ENCODE measurements around the gene KIF5A. TPM values are rescaled to one million over a fixed set of nuclear protein-coding genes. Genes with fewer than 3 reads are reported as not detected.

The KIF5A gene
- total RNA-seq, 1 donor from 2014 or later = 0.46 TPM

- Mint-ChIP-seq H3K36me3 (ENCODE audit: low read depth, unreplicated experiment) (peaks cover 21% of the 10 kb centered on the region), H3K4me1 (ENCODE audit: unreplicated experiment) (peaks cover 38% of the 10 kb centered on the region), H3K4me3 (ENCODE audit: unreplicated experiment) (peak overlapping the region; percentile 81), H3K27me3 (ENCODE audit: unreplicated experiment) (peaks cover 62% of the 10 kb centered on the region), H3K27ac (ENCODE audit: unreplicated experiment) (no peak overlapping the region), H3K9me3 (ENCODE audit: unreplicated experiment) (no peaks in the 10 kb centered on the region)
- TF ChIP-seq CTCF (IDR thresholded peaks at IDR 0.05; ENCODE audit: unreplicated experiment) = no peak
- no peak for DNase-seq (ENCODE audit: low spot score)
These were observed 72.7 kb downstream of the KIF5A start for GRCh38 chr12:57622293-57623245.

GRCh38 chr12:57623385-57623784 is 73.5 kb downstream of the KIF5A start:
- Mint-ChIP-seq H3K4me3 (ENCODE audit: unreplicated experiment) (no peak overlapping the region), H3K9me3 (ENCODE audit: unreplicated experiment) (no peaks in the 10 kb centered on the region), H3K27me3 (ENCODE audit: unreplicated experiment) (peaks cover 60% of the 10 kb centered on the region), H3K36me3 (ENCODE audit: low read depth, unreplicated experiment) (peaks cover 16% of the 10 kb centered on the region), H3K27ac (ENCODE audit: unreplicated experiment) (no peak overlapping the region), H3K4me1 (ENCODE audit: unreplicated experiment) (peaks cover 33% of the 10 kb centered on the region)
- no peak for DNase-seq (ENCODE audit: low spot score)
- no peak for TF ChIP-seq CTCF (IDR thresholded peaks at IDR 0.05; ENCODE audit: unreplicated experiment)

- Mint-ChIP-seq H3K4me3 (ENCODE audit: unreplicated experiment) (no peak overlapping the region), H3K36me3 (ENCODE audit: low read depth, unreplicated experiment) (peaks cover 16% of the 10 kb centered on the region), H3K9me3 (ENCODE audit: unreplicated experiment) (no peaks in the 10 kb centered on the region), H3K27ac (ENCODE audit: unreplicated experiment) (no peak overlapping the region), H3K27me3 (ENCODE audit: unreplicated experiment) (peaks cover 58% of the 10 kb centered on the region), H3K4me1 (ENCODE audit: unreplicated experiment) (peaks cover 31% of the 10 kb centered on the region)
- TF ChIP-seq CTCF (IDR thresholded peaks at IDR 0.05; ENCODE audit: unreplicated experiment) = no peak
- no peak for DNase-seq (ENCODE audit: low spot score)
These were observed 74.1 kb downstream of the KIF5A start for GRCh38 chr12:57623811-57624390.

- H3K27me3 Mint-ChIP-seq (ENCODE audit: unreplicated experiment) = peaks cover 57% of the 10 kb centered on the region
- H3K27ac Mint-ChIP-seq (ENCODE audit: unreplicated experiment) = no peak overlapping the region
- no peaks in the 10 kb centered on the region for H3K9me3 Mint-ChIP-seq (ENCODE audit: unreplicated experiment)
- peaks cover 27% of the 10 kb centered on the region for H3K4me1 Mint-ChIP-seq (ENCODE audit: unreplicated experiment)
- no peak overlapping the region for H3K4me3 Mint-ChIP-seq (ENCODE audit: unreplicated experiment)
- DNase-seq (ENCODE audit: low spot score) = no peak
- H3K36me3 Mint-ChIP-seq (ENCODE audit: low read depth, unreplicated experiment) = peaks cover 16% of the 10 kb centered on the region
- no peak for TF ChIP-seq CTCF (IDR thresholded peaks at IDR 0.05; ENCODE audit: unreplicated experiment)
These were observed 74.8 kb downstream of the KIF5A start for GRCh38 chr12:57624441-57625220.
